ENCODE results near the gene SORL1.
"Not testable (repeated sequence)": the region's sequence is repeated elsewhere in the genome, so short reads cannot be mapped to it uniquely, and the experiment has no call there.

The SORL1 gene

GRCh38 chr11:121637587-121637986, 185.5 kb downstream of the SORL1 start:
- DNase-seq: not testable (repeated sequence)

GRCh38 chr11:121643479-121644186, 191.5 kb downstream of the SORL1 start:
- peak; percentile 28 for DNase-seq

- no peak for DNase-seq
Observed at GRCh38 chr11:121644187-121644512, 192.0 kb downstream of the SORL1 start.

- DNase-seq: no peak
Observed at GRCh38 chr11:121645001-121645400, 192.9 kb downstream of the SORL1 start.

- peak; percentile 66 for DNase-seq
Observed at GRCh38 chr11:121645596-121645995, 193.5 kb downstream of the SORL1 start.

GRCh38 chr11:121648306-121648705, 196.2 kb downstream of the SORL1 start:
- DNase-seq: no peak

- no peak for DNase-seq
Observed at GRCh38 chr11:121649798-121650197, 197.7 kb downstream of the SORL1 start.

- DNase-seq: no peak
Observed at GRCh38 chr11:121650351-121651256, 198.5 kb downstream of the SORL1 start.

- DNase-seq: no peak
Observed at GRCh38 chr11:121651257-121651605, 199.1 kb downstream of the SORL1 start.

GRCh38 chr11:121652971-121653370, 200.9 kb downstream of the SORL1 start:
- peak; percentile 53 for DNase-seq

- no peak for DNase-seq
Observed at GRCh38 chr11:121654259-121654842, 202.2 kb downstream of the SORL1 start.

GRCh38 chr11:121654843-121655536, 202.9 kb downstream of the SORL1 start:
- no peak for DNase-seq

- DNase-seq: peak; percentile 99
Observed at GRCh38 chr11:121655537-121656327, 203.6 kb downstream of the SORL1 start.

- no peak for DNase-seq
Observed at GRCh38 chr11:121656328-121657090, 204.4 kb downstream of the SORL1 start.

GRCh38 chr11:121657146-121657545, 205.0 kb downstream of the SORL1 start:
- no peak for DNase-seq

- peak; percentile 36 for DNase-seq
Observed at GRCh38 chr11:121659811-121660210, 207.7 kb downstream of the SORL1 start.

- peak; percentile 87 for DNase-seq
Observed at GRCh38 chr11:121661880-121662486, 209.9 kb downstream of the SORL1 start.

GRCh38 chr11:121664144-121664543, 212.0 kb downstream of the SORL1 start:
- no peak for DNase-seq

GRCh38 chr11:121665206-121665838, 213.2 kb downstream of the SORL1 start:
- DNase-seq: no peak

GRCh38 chr11:121667836-121668235, 215.7 kb downstream of the SORL1 start:
- DNase-seq: no peak

- no peak for DNase-seq
Observed at GRCh38 chr11:121669422-121669821, 217.3 kb downstream of the SORL1 start.

All from fibroblast of skin of right quadriceps (primary cell).